IMR-90 (cell line): ENCODE measurements around the gene FBXL20. TPM values are rescaled to one million over a fixed set of nuclear protein-coding genes. Genes with fewer than 3 reads are reported as not detected.

ENCODE experiments used
- ATAC-seq: fragments of 200-7000 bp; cut with Tn5 transposase; 2 replicates; pipeline ENCODE4 v1.9.1; 2020; ENCODE audit warnings: low read depth, mild to moderate bottlenecking, moderate library complexity
- BruUV-seq: library from RNA; stranded (reverse); fragments of 400-500 nt; replicated peaks from 2 replicates; lab custom pipeline; 2021; lab: Mats Ljungman, UMichigan
- CTCF ChIA-PET: fragments of 300-600 bp; formaldehyde crosslinking; extraction: SDS; loops from one replicate; lab custom pipeline; 2021; ENCODE audit warnings: antibody characterized with exemption; lab: Yijun Ruan, JAX
- POLR2A ChIA-PET: fragments of 300-600 bp; sonication (Branson Sonifier 250); formaldehyde crosslinking; loops from one replicate; lab custom pipeline; 2022; ENCODE audit warnings: antibody characterized with exemption; ENCODE audit not compliant: unreplicated experiment; lab: Charles Lee
- DNase-seq: peaks from one replicate; pipeline ENCODE4 v3.0.0; 2013
- H2AFZ ChIP-seq: replicated peaks from 2 replicates; pipeline ENCODE3; 2013; ENCODE audit warnings: low read length, mild to moderate bottlenecking; ENCODE audit not compliant: poor library complexity
- H2AK5ac ChIP-seq: 2 replicates; pipeline ENCODE4 v1.6.1; 2013; ENCODE audit warnings: low read depth, low read length, inconsistent platforms
- H2AK9ac ChIP-seq: replicated peaks from 2 replicates; pipeline ENCODE3; 2013; ENCODE audit warnings: mild to moderate bottlenecking, low read depth, low read length, moderate library complexity; ENCODE audit not compliant: poor library complexity
- H2BK120ac ChIP-seq: 2 replicates; pipeline ENCODE4 v1.6.1; 2013; ENCODE audit warnings: low read depth, low read length, inconsistent platforms
- H2BK15ac ChIP-seq: 3 replicates; pipeline ENCODE4 v1.6.1; 2013; ENCODE audit warnings: low read depth, low read length, inconsistent platforms
- H2BK20ac ChIP-seq: 2 replicates; pipeline ENCODE4 v1.6.1; 2013; ENCODE audit warnings: low read depth, mild to moderate bottlenecking, inconsistent platforms, low read length, moderate library complexity
- H2BK5ac ChIP-seq: 2 replicates; pipeline ENCODE4 v1.6.1; 2013; ENCODE audit warnings: mild to moderate bottlenecking, low read depth, low read length, inconsistent platforms; ENCODE audit not compliant: poor library complexity, severe bottlenecking
- H3K14ac ChIP-seq: replicated peaks from 2 replicates; pipeline ENCODE4 v1.6.1; 2013; ENCODE audit warnings: low read depth, low read length, inconsistent platforms
- H3K18ac ChIP-seq: 2 replicates; pipeline ENCODE4 v1.6.1; 2013; ENCODE audit warnings: low read depth, low read length, control low read depth
- H3K23ac ChIP-seq: 2 replicates; pipeline ENCODE4 v1.6.1; 2013; ENCODE audit warnings: low read depth, low read length, inconsistent platforms
- H3K27ac ChIP-seq: 2 replicates; pipeline ENCODE4 v1.5.1; 2013; ENCODE audit warnings: mild to moderate bottlenecking, control low read depth, low read length; ENCODE audit not compliant: insufficient read depth
- H3K27me3 ChIP-seq: 2 replicates; pipeline ENCODE4 v1.6.1; 2013; ENCODE audit warnings: low read length; ENCODE audit not compliant: control insufficient read depth, insufficient read depth
- H3K36me3 ChIP-seq: 2 replicates; pipeline ENCODE4 v1.6.1; 2013; ENCODE audit warnings: low read length, mixed read lengths; ENCODE audit not compliant: control insufficient read depth, insufficient read depth
- H3K4ac ChIP-seq: 2 replicates; pipeline ENCODE4 v1.6.1; 2013; ENCODE audit warnings: low read depth, low read length, inconsistent platforms
- H3K4me1 ChIP-seq: 2 replicates; pipeline ENCODE4 v1.6.1; 2013; ENCODE audit warnings: low read length, mixed read lengths; ENCODE audit not compliant: control insufficient read depth, insufficient read depth
- H3K4me2 ChIP-seq: 2 replicates; pipeline ENCODE4 v1.6.1; 2013; ENCODE audit warnings: low read depth, mild to moderate bottlenecking, control low read depth, low read length, moderate library complexity
- H3K4me3 ChIP-seq: 2 replicates; pipeline ENCODE4 v1.5.1; 2013; ENCODE audit warnings: low read depth, mild to moderate bottlenecking, control low read depth, low read length, moderate library complexity; ENCODE audit not compliant: insufficient read depth
- H3K56ac ChIP-seq: 2 replicates; pipeline ENCODE4 v1.6.1; 2013; ENCODE audit warnings: low read length, inconsistent platforms; ENCODE audit not compliant: insufficient read depth; ENCODE audit errors: extremely low read depth
- H3K79me1 ChIP-seq, 2 experiments: 2 replicates each; pipeline ENCODE4 v1.6.1; 2013; ENCODE audit warnings: low read length in 2 of 2, inconsistent platforms in 1 of 2, low read depth in 1 of 2
- H3K9ac ChIP-seq: 2 replicates; pipeline ENCODE4 v1.6.1; 2013; ENCODE audit warnings: low read depth, low read length, control low read depth
- H3K9me1 ChIP-seq: 2 replicates; pipeline ENCODE4 v1.6.1; 2013; ENCODE audit warnings: low read length, inconsistent platforms; ENCODE audit not compliant: insufficient read depth
- H3K9me3 ChIP-seq: 2 replicates; pipeline ENCODE4 v1.6.1; 2013; ENCODE audit warnings: low read length; ENCODE audit not compliant: control insufficient read depth, insufficient read depth
- H4K20me1 ChIP-seq: 2 replicates; pipeline ENCODE4 v1.6.1; 2013; ENCODE audit warnings: low read length, inconsistent platforms; ENCODE audit not compliant: insufficient read depth
- H4K5ac ChIP-seq: 2 replicates; pipeline ENCODE4 v1.6.1; 2013; ENCODE audit warnings: mild to moderate bottlenecking, low read depth, low read length, control low read depth
- H4K8ac ChIP-seq, 2 experiments: 2 replicates each; pipeline ENCODE4 v1.6.1; 2013; ENCODE audit warnings: low read depth in 2 of 2, low read length in 2 of 2, control low read depth in 1 of 2, inconsistent platforms in 1 of 2
- H4K91ac ChIP-seq: 2 replicates; pipeline ENCODE4 v1.6.1; 2013; ENCODE audit warnings: low read depth, low read length, inconsistent platforms; ENCODE audit not compliant: insufficient read depth
- WGBS, 2 experiments: methylation state at CpG; one replicate each; pipeline versions ENCODE4 v1.1.5 to v1.1.7; 2013; ENCODE audit warnings: missing lambda C conversion rate in 2 of 2; ENCODE audit not compliant: insufficient read length in 1 of 2; ENCODE audit errors: extremely low coverage in 2 of 2; 5-methylcytosine and 5-hydroxymethylcytosine counted together
- dilution Hi-C: fragments of 300-500 bp; cut with HindIII; formaldehyde crosslinking; loops from one replicate; pipeline ENCODE4 v1.14.3; 2018; ENCODE audit warnings: low sequenced_read_pairs; ENCODE audit not compliant: unreplicated experiment
- in situ Hi-C: fragments of 300-500 bp; cut with MboI; formaldehyde crosslinking; loops from 3 replicates; pipeline ENCODE4 v1.14.3; 2019; ENCODE audit warnings: low sequenced_read_pairs, inconsistent platforms, mixed read lengths
- intact Hi-C: fragments of 100-400 bp; cut with micrococcal nuclease; formaldehyde crosslinking; loops from 2 replicates; pipeline ENCODE4 v1.10.0; 2022
- polyA plus RNA-seq, 3 experiments: library from polyadenylated mRNA; depleted of rRNA; stranded (reverse); fragments of >200 nt; gene quantifications; 2 replicates each; pipeline ENCODE4 v1.2.3, GENCODE V29; 2012; ENCODE audit warnings: low replicate concordance in 1 of 3
- total RNA-seq: library from RNA; depleted of rRNA; stranded (reverse); fragments of >200 nt; gene quantifications from 2 replicates; pipeline ENCODE4 v1.2.3, GENCODE V29; 2012
- TF ChIP-seq, protein P1 (sequence below): fragments of 150-350 bp; IDR thresholded peaks from 2 replicates; pipeline ENCODE4 v1.6.1; 2017; ENCODE audit warnings: mild to moderate bottlenecking, antibody characterized with exemption, low read length, low read depth

The FBXL20 gene
- total and polyA plus RNA-seq, 2 of the 4 experiments (the other 2 are of a cell fraction), result 4.1 to 13.8 TPM

DNA sequence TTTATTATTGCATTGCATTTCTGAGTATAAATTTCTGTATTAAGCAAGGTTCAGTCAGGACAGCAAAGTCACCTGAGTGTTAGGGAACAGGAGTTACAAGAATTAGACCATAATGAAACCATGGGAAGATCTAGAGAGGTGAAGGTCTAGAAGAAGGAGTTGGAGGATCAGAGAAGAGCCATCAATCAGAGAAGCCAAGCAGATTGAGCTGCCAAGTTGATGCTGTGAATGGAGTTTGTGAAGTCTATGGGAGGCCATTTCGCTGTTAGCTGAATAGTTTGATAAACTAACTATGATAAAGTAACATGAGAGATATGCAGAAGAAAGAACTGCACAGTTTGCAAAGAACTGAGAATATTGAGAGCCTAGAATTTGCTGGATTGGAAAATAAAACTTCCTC, 40.4 kb downstream of the FBXL20 start:
- Histone ChIP-seq H2AK9ac (no peak overlapping the region), H3K79me1 (peaks cover 22 to 26% of the 10 kb centered on the region in 2 experiments), H3K4me2 (no peak overlapping the region), H3K9me1 (peaks cover 4% of the 10 kb centered on the region; the same call in 1 of the 2 replicates), H2AK5ac (no peak overlapping the region), H2BK5ac (no peak overlapping the region), H4K20me1 (peaks cover 14% of the 10 kb centered on the region; the same call in 1 of the 2 replicates), H3K4me1 (peaks cover 7% of the 10 kb centered on the region), H2BK120ac (no peak overlapping the region), H2BK15ac (no peak overlapping the region), H3K27me3 (no peaks in the 10 kb centered on the region), H4K5ac (no peak overlapping the region), H3K14ac (no peak overlapping the region), H3K27ac (no peak overlapping the region), H3K36me3 (no peaks in the 10 kb centered on the region), H3K9ac (no peak overlapping the region), H3K23ac (no peak overlapping the region), H3K56ac (no peak overlapping the region), H3K4ac (no peak overlapping the region), H2BK20ac (no peak overlapping the region), H3K9me3 (no peaks in the 10 kb centered on the region), H2AFZ (no peak overlapping the region), H4K91ac (no peak overlapping the region), H3K4me3 (no peak overlapping the region), H4K8ac (no peak overlapping the region), H3K18ac (no peak overlapping the region)
- 100% methylated on average over 1 of the region's 1 CpG; no CpG with 5 or more reads in 1 of the 2 experiments for WGBS, 2 experiments
- TF ChIP-seq, protein P1, sequence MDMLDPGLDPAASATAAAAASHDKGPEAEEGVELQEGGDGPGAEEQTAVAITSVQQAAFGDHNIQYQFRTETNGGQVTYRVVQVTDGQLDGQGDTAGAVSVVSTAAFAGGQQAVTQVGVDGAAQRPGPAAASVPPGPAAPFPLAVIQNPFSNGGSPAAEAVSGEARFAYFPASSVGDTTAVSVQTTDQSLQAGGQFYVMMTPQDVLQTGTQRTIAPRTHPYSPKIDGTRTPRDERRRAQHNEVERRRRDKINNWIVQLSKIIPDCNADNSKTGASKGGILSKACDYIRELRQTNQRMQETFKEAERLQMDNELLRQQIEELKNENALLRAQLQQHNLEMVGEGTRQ, result no peak
- CTCF ChIA-PET, result no interaction called here
- POLR2A ChIA-PET, result no interaction called here
- intact Hi-C loops (no loop called here), in situ Hi-C loops (no loop called here), dilution Hi-C loops (no loop called here)
- no peak for DNase-seq
- BruUV-seq, result no TSS peak
- no peak for ATAC-seq
